Caco-2 (cell line): ENCODE measurements around the gene MED13L. TPM values are rescaled to one million over a fixed set of nuclear protein-coding genes. Genes with fewer than 3 reads are reported as not detected.
A peak's percentile ranks its signal among the peaks of the same experiment; 100 is the strongest.

Experiments used
- BruUV-seq: library from RNA; stranded (reverse); fragments of 400-500 nt; replicated peaks from 2 replicates; lab custom pipeline; 2021; lab: Mats Ljungman, UMichigan
- CTCF ChIA-PET: fragments of 300-600 bp; sonication (Branson Sonifier 250); formaldehyde crosslinking; loops from one replicate; lab custom pipeline; 2022; ENCODE audit warnings: antibody characterized with exemption; lab: Charles Lee
- POLR2A ChIA-PET: fragments of 300-600 bp; sonication (Branson Sonifier 250); formaldehyde crosslinking; loops from one replicate; lab custom pipeline; 2022; ENCODE audit warnings: antibody characterized with exemption; lab: Charles Lee
- DNase-seq, 2 experiments: peaks; one replicate each; pipeline versions ENCODE4 v3.0.0 to v3.0.0-alpha.2; 2020 to 2022
- H3K27me3 ChIP-seq: replicated peaks from 2 replicates; pipeline ENCODE4 v1.6.0; 2011; ENCODE audit warnings: low read length; ENCODE audit not compliant: control insufficient read depth, insufficient read depth
- H3K36me3 ChIP-seq: 2 replicates; pipeline ENCODE4 v1.5.1; 2011; ENCODE audit warnings: low read length; ENCODE audit not compliant: control insufficient read depth, insufficient read depth
- H3K4me1 ChIP-seq: fragments of 250-450 bp; sonication (Bioruptor Pico); 2 replicates; pipeline ENCODE4 v1.5.1; 2020; ENCODE audit warnings: mild to moderate bottlenecking
- H3K4me3 ChIP-seq: 2 replicates; pipeline ENCODE4 v1.5.1; 2011; ENCODE audit warnings: low read depth, mild to moderate bottlenecking, control low read depth, low read length
- H3K9me3 ChIP-seq: fragments of 250-450 bp; sonication (Bioruptor Pico); 2 replicates; pipeline ENCODE4 v1.5.1; 2020; ENCODE audit warnings: mild to moderate bottlenecking, moderate library complexity
- H3K27ac Mint-ChIP-seq: one replicate; pipeline ENCODE4 v1.8.0; 2022; ENCODE audit warnings: mixed read lengths; ENCODE audit not compliant: unreplicated experiment
- H3K27me3 Mint-ChIP-seq: one replicate; pipeline ENCODE4 v1.8.0; 2022; ENCODE audit warnings: mixed read lengths; ENCODE audit not compliant: insufficient read depth, unreplicated experiment
- H3K36me3 Mint-ChIP-seq: one replicate; pipeline ENCODE4 v1.8.0; 2022; ENCODE audit warnings: mild to moderate bottlenecking, mixed read lengths; ENCODE audit not compliant: insufficient read depth, unreplicated experiment
- H3K4me1 Mint-ChIP-seq: one replicate; pipeline ENCODE4 v1.8.0; 2022; ENCODE audit warnings: low read depth, mixed read lengths; ENCODE audit not compliant: unreplicated experiment
- H3K4me3 Mint-ChIP-seq: one replicate; pipeline ENCODE4 v1.8.0; 2022; ENCODE audit warnings: mild to moderate bottlenecking, moderate library complexity, mixed read lengths; ENCODE audit not compliant: unreplicated experiment
- H3K9me3 Mint-ChIP-seq: one replicate; pipeline ENCODE4 v1.8.0; 2022; ENCODE audit warnings: mixed read lengths; ENCODE audit not compliant: unreplicated experiment
- CTCF ChIP-seq, 2 experiments: fragments of 200-600 bp in 1 of 2; IDR thresholded peaks; 1 replicate in 1 of 2; 2 replicates in 1 of 2; pipeline versions ENCODE4 v1.5.1 to v1.8.0; 2011 to 2022; ENCODE audit warnings: antibody characterized with exemption in 1 of 2, control low read depth in 1 of 2, inconsistent platforms in 1 of 2, low read depth in 1 of 2, low read length in 1 of 2, mild to moderate bottlenecking in 1 of 2, moderate library complexity in 1 of 2; ENCODE audit not compliant: insufficient read depth in 1 of 2, severe bottlenecking in 1 of 2, unreplicated experiment in 1 of 2
- intact Hi-C: fragments of 100-400 bp; cut with micrococcal nuclease; formaldehyde crosslinking; loops from one replicate; pipeline ENCODE4 v1.10.0; 2022; ENCODE audit not compliant: unreplicated experiment
- total RNA-seq: library from RNA; stranded (reverse); gene quantifications from 2 replicates; pipeline ENCODE4 v1.2.3, GENCODE V29; 2022

MED13L gene
- total RNA-seq, 1 experiment from 2014 or later = 160 TPM

- H3K9me3 ChIP-seq = no peaks in the 10 kb centered on the region
- H3K36me3 Mint-ChIP-seq = peaks cover 22% of the 10 kb centered on the region
- BruUV-seq = no TSS peak
- TF ChIP-seq CTCF (IDR thresholded peaks at IDR 0.05; ENCODE audit: insufficient read depth in 1 of 2, low read depth in 1 of 2, low read length in 1 of 2, severe bottlenecking in 1 of 2, unreplicated experiment in 1 of 2) = no peak
- ChIA-PET CTCF (no interaction called here), POLR2A (no interaction called here)
- intact Hi-C loops = no loop called here
- no peak overlapping the region for H3K4me3 Mint-ChIP-seq
- H3K4me1 Mint-ChIP-seq = no peaks in the 10 kb centered on the region
- peak overlapping the region; percentile 31 for H3K27ac Mint-ChIP-seq
- DNase-seq = no peak
- no peaks in the 10 kb centered on the region for H3K36me3 ChIP-seq
- H3K9me3 Mint-ChIP-seq = no peaks in the 10 kb centered on the region
- H3K27me3 Mint-ChIP-seq = no peaks in the 10 kb centered on the region
- no peak overlapping the region for H3K4me3 ChIP-seq
- no peaks in the 10 kb centered on the region for H3K27me3 ChIP-seq
- H3K4me1 ChIP-seq = peaks cover 7% of the 10 kb centered on the region; the same call in 1 of the 2 replicates
Observed at GRCh38 chr12:116200812-116201211, 76.7 kb downstream of the MED13L start.

- no peaks in the 10 kb centered on the region for H3K9me3 ChIP-seq
- H3K4me3 ChIP-seq = no peak overlapping the region
- ChIA-PET POLR2A (no interaction called here), CTCF (no interaction called here)
- no peaks in the 10 kb centered on the region for H3K27me3 ChIP-seq
- H3K4me3 Mint-ChIP-seq = no peak overlapping the region
- BruUV-seq = no TSS peak
- H3K27ac Mint-ChIP-seq = no peak overlapping the region
- no peaks in the 10 kb centered on the region for H3K9me3 Mint-ChIP-seq
- TF ChIP-seq CTCF (IDR thresholded peaks at IDR 0.05; ENCODE audit: insufficient read depth in 1 of 2, low read depth in 1 of 2, low read length in 1 of 2, severe bottlenecking in 1 of 2, unreplicated experiment in 1 of 2) = no peak
- H3K36me3 ChIP-seq = no peaks in the 10 kb centered on the region
- H3K36me3 Mint-ChIP-seq = peaks cover 22% of the 10 kb centered on the region
- intact Hi-C loops = loop anchor here (10.0 kb wide), 1 partner anchor 184 kb away; no protein-coding TSS in a partner anchor
- H3K27me3 Mint-ChIP-seq = no peaks in the 10 kb centered on the region
- DNase-seq = no peak
- H3K4me1 Mint-ChIP-seq = no peaks in the 10 kb centered on the region
- peaks cover 7% of the 10 kb centered on the region; the same call in 1 of the 2 replicates for H3K4me1 ChIP-seq
Observed at GRCh38 chr12:116199160-116199706, 78.3 kb downstream of the MED13L start.

GRCh38 chr12:116196752-116197718 is 80.5 kb downstream of the MED13L start:
- no peak overlapping the region for H3K4me3 ChIP-seq
- ChIA-PET CTCF (no interaction called here), POLR2A (no interaction called here)
- H3K4me1 ChIP-seq = peaks cover 7% of the 10 kb centered on the region; the same call in 1 of the 2 replicates
- no peak overlapping the region for H3K4me3 Mint-ChIP-seq
- peaks cover 16% of the 10 kb centered on the region for H3K36me3 Mint-ChIP-seq
- no peaks in the 10 kb centered on the region for H3K27me3 Mint-ChIP-seq
- H3K36me3 ChIP-seq = no peaks in the 10 kb centered on the region
- H3K9me3 Mint-ChIP-seq = no peaks in the 10 kb centered on the region
- no peak overlapping the region for H3K27ac Mint-ChIP-seq
- H3K4me1 Mint-ChIP-seq = no peaks in the 10 kb centered on the region
- TF ChIP-seq CTCF (IDR thresholded peaks at IDR 0.05; ENCODE audit: insufficient read depth in 1 of 2, low read depth in 1 of 2, low read length in 1 of 2, severe bottlenecking in 1 of 2, unreplicated experiment in 1 of 2) = no peak
- BruUV-seq = no TSS peak
- no peaks in the 10 kb centered on the region for H3K27me3 ChIP-seq
- intact Hi-C loops = loop anchor here (10.0 kb wide), 1 partner anchor 182 kb away; no protein-coding TSS in a partner anchor
- H3K9me3 ChIP-seq = no peaks in the 10 kb centered on the region
- no peak for DNase-seq
